Mesothelial cell of epicardium (in vitro differentiated cells): Measurements from ENCODE around the gene FKBP2. TPM values are rescaled to one million over a fixed set of nuclear protein-coding genes. Genes with fewer than 3 reads are reported as not detected.
A peak's percentile ranks its signal among the peaks of the same experiment; 100 is the strongest.
"Not testable (repeated sequence)": the region's sequence is repeated elsewhere in the genome, so short reads cannot be mapped to it uniquely, and the experiment has no call there.

Source experiments
- DNase-seq, 2 experiments: peaks; one replicate each; pipeline ENCODE4 v3.0.0; 2021; ENCODE audit warnings: low spot score in 2 of 2; ENCODE audit not compliant: unreplicated experiment in 2 of 2
- H3K27ac Mint-ChIP-seq: 2 replicates; pipeline ENCODE4 v1.8.0; 2021; ENCODE audit warnings: mixed read lengths
- H3K27me3 Mint-ChIP-seq: 2 replicates; pipeline ENCODE4 v1.8.0; 2021; ENCODE audit warnings: low read depth, mixed read lengths
- H3K36me3 Mint-ChIP-seq: 2 replicates; pipeline ENCODE4 v1.8.0; 2021; ENCODE audit warnings: mixed read lengths
- H3K4me1 Mint-ChIP-seq: 2 replicates; pipeline ENCODE4 v1.8.0; 2021; ENCODE audit warnings: mixed read lengths
- H3K4me3 Mint-ChIP-seq: 2 replicates; pipeline ENCODE4 v1.8.0; 2021; ENCODE audit warnings: mild to moderate bottlenecking, moderate library complexity, mixed read lengths
- H3K9me3 Mint-ChIP-seq: 2 replicates; pipeline ENCODE4 v1.8.0; 2021; ENCODE audit warnings: mixed read lengths
- total RNA-seq: library from RNA; stranded (reverse); gene quantifications from 3 replicates; pipeline ENCODE4 v1.2.1, GENCODE V29; 2021
- TF ChIP-seq, protein P1 (sequence below): fragments of 200-600 bp; sonication (generic); IDR thresholded peaks from one replicate; pipeline ENCODE4 v1.5.0; 2021; ENCODE audit warnings: antibody characterized with exemption; ENCODE audit not compliant: unreplicated experiment

FKBP2 gene
- total RNA-seq, 1 donor from 2014 or later: 36.4 TPM

GRCh38 chr11:64243236-64243854 is 2.5 kb downstream of the FKBP2 start:
- H3K27ac Mint-ChIP-seq: peak overlapping the region; percentile 36
- peaks cover 33% of the 10 kb centered on the region for H3K4me1 Mint-ChIP-seq
- H3K9me3 Mint-ChIP-seq: no peaks in the 10 kb centered on the region
- DNase-seq: no peak
- H3K36me3 Mint-ChIP-seq: no peaks in the 10 kb centered on the region
- no peaks in the 10 kb centered on the region for H3K27me3 Mint-ChIP-seq
- TF ChIP-seq, protein P1, sequence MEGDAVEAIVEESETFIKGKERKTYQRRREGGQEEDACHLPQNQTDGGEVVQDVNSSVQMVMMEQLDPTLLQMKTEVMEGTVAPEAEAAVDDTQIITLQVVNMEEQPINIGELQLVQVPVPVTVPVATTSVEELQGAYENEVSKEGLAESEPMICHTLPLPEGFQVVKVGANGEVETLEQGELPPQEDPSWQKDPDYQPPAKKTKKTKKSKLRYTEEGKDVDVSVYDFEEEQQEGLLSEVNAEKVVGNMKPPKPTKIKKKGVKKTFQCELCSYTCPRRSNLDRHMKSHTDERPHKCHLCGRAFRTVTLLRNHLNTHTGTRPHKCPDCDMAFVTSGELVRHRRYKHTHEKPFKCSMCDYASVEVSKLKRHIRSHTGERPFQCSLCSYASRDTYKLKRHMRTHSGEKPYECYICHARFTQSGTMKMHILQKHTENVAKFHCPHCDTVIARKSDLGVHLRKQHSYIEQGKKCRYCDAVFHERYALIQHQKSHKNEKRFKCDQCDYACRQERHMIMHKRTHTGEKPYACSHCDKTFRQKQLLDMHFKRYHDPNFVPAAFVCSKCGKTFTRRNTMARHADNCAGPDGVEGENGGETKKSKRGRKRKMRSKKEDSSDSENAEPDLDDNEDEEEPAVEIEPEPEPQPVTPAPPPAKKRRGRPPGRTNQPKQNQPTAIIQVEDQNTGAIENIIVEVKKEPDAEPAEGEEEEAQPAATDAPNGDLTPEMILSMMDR: no peak
- H3K4me3 Mint-ChIP-seq: peak overlapping the region; percentile 90

- Mint-ChIP-seq H3K36me3 (no peaks in the 10 kb centered on the region), H3K9me3 (no peaks in the 10 kb centered on the region), H3K4me1 (peaks cover 33% of the 10 kb centered on the region), H3K27me3 (no peaks in the 10 kb centered on the region), H3K4me3 (peak overlapping the region; percentile 90), H3K27ac (no peak overlapping the region)
- DNase-seq: no peak
- TF ChIP-seq, protein P1: no peak
Measured at GRCh38 chr11:64244107-64244506, 3.2 kb downstream of the FKBP2 start.

GRCh38 chr11:64244966-64245365 is 4.1 kb downstream of the FKBP2 start:
- Mint-ChIP-seq H3K27me3 (no peaks in the 10 kb centered on the region), H3K9me3 (no peaks in the 10 kb centered on the region), H3K4me1 (peaks cover 29% of the 10 kb centered on the region), H3K36me3 (no peaks in the 10 kb centered on the region), H3K27ac (no peak overlapping the region), H3K4me3 (peak overlapping the region; percentile 81)
- no peak for DNase-seq
- TF ChIP-seq, protein P1: no peak

- H3K4me3 Mint-ChIP-seq: peak overlapping the region; percentile 81
- no peaks in the 10 kb centered on the region for H3K36me3 Mint-ChIP-seq
- H3K4me1 Mint-ChIP-seq: peaks cover 25% of the 10 kb centered on the region
- no peaks in the 10 kb centered on the region for H3K9me3 Mint-ChIP-seq
- no peak for DNase-seq
- no peaks in the 10 kb centered on the region for H3K27me3 Mint-ChIP-seq
- TF ChIP-seq, protein P1: no peak
- H3K27ac Mint-ChIP-seq: peak overlapping the region; percentile 78
Measured at GRCh38 chr11:64245401-64245796, 4.5 kb downstream of the FKBP2 start.

DNA sequence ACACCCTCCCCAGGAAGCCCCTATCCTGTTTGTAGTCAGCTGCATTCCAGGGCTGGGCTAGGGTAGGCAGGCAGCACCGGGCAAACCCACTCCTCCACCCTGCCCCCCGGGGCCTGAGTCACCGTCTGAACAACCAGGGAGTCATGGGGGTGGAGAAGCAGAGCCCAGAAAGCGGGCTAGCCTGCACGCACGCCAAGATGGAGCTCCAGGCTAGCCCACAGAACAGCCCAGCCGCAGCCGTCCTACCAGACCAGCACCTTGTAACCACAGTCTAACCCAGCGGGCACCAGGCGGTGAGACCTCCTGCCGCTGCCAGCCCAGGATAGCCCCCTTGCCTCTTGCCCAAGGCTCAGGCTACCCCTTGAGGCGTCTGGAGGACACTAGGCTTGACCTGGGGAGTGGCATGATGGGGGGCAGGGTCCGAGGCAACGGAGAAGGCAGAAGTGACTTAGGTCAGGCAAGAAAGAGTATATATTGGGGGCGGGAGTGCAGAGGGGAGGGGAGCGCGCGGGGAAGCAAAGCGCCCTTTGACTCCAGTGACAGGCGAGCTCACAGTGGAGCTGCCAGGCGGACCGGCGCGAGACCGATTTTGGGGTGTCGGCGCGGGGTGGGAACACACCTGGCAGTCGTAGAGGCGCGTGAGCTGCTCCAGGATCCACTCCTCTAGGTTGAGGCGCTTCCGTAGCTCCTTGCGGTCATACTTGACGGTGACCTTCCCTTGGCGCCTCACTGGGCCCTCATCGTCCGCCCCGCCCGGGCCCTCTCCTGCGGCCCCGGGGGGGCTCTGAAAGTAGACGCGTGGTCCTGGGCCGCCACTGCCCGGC is 5.1 kb downstream of the FKBP2 start:
- Mint-ChIP-seq H3K9me3 (no peaks in the 10 kb centered on the region), H3K36me3 (no peaks in the 10 kb centered on the region), H3K27ac (peak overlapping the region; percentile 78), H3K4me1 (peaks cover 24% of the 10 kb centered on the region), H3K27me3 (no peaks in the 10 kb centered on the region), H3K4me3 (peak overlapping the region; percentile 81)
- peak in 1 of 2 experiments; percentile 49 for DNase-seq
- TF ChIP-seq, protein P1: no peak

- not testable (repeated sequence) for H3K27ac Mint-ChIP-seq, H3K36me3 Mint-ChIP-seq, H3K27me3 Mint-ChIP-seq, DNase-seq, H3K9me3 Mint-ChIP-seq
- Mint-ChIP-seq H3K4me3 (peak overlapping the region; percentile 85), H3K4me1 (peaks cover 24% of the 10 kb centered on the region)
Measured at GRCh38 chr11:64246621-64246870, 5.7 kb downstream of the FKBP2 start.
